Kidney capillary endothelial cell (primary cell): ENCODE data around the gene CCDC146.
"Not testable (repeated sequence)": the region's sequence is repeated elsewhere in the genome, so short reads cannot be mapped to it uniquely, and the experiment has no call there.

Experiments
- DNase-seq: peaks from one replicate; pipeline ENCODE4 v3.0.0-alpha.2; 2018; ENCODE audit warnings: low spot score

Gene CCDC146

DNA sequence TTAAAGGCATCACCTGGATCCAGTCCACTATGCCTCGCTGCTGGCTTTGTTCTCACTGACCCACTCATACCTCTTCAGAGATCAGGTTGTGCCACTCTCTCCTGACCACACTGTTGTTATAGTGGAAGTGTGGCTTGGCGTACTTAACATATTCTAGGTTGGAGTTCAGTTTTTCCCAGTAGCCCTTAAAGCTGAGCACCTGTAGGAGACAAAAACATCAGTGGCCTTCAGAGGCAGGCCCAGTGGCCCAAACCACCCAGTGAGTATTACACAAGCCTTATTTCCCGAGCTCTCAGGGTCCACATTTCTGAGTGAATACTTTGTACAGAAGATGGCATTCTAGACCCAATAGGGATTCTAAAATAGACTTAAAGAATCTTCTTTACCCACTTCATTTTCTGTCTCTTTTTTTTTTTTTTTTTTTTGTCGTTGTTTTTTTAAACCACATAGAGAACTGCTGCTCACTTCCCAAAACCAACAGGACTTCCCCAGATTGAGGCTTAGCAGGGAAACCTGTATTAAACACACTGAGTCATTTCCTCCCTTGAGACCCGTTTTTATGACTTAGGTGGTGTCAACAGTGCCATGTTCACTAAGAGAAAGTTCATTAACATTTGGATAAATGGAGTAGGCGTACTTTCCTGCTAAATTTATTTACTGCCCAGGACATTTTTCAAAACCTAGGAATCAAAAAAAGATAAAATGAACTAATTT lies 207.9 kb downstream of the CCDC146 start:
- peak; percentile 71 for DNase-seq

DNA sequence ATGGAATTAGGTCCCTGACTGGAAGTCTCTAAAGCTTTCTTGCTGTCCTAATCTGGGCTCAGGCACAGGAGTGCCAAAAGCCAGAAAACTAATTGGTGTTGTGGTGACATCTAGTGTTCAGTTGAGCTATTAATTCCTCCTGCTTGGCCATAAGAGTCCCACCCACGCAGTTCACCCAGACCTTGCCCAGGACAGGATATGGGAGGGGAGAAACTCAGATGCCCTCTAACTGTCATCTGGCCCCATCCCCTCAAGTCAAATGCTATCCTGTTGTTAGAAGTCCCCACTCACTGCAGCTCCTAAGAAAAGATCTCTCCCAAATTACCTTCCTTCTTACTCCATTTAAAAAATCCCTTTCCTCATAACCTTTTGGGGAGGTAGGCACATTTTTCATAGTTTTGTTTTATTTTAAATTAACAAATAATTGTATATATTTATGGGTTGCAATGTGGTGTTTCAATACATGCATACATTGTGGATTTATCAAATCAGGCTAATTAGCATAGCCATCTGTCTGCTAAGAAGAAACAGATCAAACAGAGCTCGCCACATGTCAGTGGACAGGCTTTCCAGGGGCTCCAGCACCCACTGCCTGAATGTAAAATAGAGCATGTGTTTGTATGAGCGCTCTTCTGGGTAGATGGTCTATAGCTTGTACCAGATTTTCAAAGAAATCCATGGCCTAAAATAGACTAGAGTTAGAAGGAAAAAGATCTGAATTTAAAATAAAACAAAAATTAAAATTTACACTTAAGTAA lies 209.7 kb downstream of the CCDC146 start:
- peak; percentile 87 for DNase-seq

DNA sequence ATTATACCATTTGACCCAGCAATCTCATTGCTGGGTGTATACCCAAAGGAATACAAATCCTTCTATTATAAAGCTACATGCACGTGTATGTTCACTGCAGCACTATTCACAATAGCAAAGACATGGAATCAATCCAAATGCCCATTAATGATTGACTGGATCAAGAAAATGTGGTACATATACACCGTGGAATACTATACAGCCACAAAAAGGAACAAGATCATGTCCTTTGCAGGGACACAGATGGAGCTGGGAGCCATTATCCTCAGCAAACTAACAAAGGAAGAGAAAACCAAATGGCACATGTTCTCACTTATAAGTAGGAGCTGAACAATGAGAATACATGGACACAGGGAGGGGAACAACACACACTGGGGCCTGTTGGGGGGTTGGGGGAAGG lies 211.6 kb downstream of the CCDC146 start:
- not testable (repeated sequence) for DNase-seq

DNA sequence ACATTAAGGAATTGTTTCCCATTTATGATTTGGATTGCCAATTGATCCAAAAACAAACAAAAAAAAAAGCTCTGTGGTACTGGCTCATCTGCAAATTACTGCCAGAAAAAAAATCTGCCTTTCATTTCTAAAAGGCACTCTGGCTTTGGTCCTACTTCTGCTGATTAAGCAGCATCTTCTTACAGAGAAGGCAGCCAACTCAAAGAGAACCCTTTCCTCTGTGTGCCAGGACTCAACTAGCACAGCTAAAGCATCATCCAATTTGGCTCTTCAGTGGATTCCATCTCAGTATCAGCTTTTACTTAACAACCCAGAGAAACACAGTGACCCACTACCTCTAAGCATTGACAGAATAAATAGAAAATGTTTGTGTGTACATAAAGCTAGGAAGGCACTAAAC lies 213.2 kb downstream of the CCDC146 start:
- no peak for DNase-seq

DNA sequence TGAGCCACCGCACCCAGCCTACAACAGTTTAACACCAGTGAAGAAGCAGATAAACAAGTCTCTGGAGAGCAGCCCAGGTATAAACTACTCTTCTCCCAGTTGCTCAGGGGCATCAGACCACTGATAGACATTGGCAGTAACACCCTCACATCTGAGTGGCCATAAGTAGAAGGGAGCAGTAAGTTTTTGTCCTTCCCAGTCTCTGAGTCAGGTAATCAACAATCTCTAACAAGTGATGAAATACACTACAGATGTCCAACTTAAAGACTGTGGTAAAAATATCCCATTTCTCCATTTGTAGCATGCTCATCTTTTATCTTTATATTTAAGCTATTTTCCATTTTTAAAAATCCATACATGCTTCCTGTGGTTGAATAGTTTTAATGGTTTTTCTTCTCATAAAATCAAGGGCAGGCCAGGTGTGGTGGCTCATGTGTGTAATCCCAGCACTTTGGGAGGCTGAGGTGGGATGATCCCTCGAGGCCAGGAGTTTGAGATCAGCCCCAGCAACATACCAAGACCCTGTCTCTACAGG lies 215.1 kb downstream of the CCDC146 start:
- no peak for DNase-seq

DNA sequence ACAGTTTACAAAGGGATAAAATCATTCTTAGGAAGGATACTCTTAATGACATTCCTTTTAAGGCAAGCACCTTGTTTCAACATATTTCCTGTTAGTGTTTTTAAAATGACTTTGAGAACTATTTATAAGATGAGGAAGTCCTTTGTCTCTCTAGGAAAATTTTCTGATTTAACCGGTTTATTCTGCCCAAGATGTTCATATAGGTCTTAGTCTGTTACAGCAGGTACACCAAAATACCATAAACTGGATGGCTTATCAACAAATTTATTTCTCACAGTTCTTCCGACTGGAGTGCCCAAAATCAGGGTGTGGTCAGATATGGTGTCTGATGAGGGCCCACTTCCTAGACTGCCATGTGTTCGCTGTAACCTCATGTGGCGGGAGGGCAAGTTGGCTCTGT lies 215.8 kb downstream of the CCDC146 start:
- no peak for DNase-seq

DNA sequence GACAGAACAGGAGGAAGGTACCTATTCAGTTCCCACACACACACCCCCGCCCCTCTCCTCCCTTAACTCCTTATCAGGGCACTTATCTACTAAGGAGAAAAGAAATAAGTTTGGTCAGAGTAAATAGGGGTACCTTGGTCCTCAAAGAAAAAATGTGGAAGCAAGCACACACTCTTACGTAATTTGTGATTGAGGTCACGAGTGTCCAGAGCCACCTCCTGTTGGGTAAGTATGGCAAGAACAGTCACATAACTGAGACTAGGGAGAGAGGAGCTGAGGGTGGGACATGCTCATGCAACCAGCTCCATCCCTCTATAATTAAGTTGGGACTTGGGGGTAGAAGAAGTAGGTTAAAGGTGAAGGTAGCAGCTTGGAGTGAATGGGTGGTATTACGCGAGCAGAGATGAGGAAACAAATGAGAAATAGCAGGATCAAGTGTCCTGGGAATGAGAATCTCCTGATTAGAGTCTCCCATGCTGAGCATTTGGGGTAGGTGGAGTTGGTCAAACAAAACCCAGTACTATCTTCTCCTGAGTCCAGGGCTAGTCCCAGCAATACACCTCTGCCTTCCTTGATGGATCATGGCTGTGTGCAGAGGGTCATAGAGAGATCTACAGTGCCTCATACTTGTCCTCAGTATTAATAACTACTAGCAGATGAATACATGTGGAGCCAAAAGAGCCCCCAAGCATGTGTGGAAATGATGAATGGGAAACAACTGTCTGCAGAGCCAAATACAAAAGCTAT lies 216.6 kb downstream of the CCDC146 start:
- DNase-seq: no peak

DNA sequence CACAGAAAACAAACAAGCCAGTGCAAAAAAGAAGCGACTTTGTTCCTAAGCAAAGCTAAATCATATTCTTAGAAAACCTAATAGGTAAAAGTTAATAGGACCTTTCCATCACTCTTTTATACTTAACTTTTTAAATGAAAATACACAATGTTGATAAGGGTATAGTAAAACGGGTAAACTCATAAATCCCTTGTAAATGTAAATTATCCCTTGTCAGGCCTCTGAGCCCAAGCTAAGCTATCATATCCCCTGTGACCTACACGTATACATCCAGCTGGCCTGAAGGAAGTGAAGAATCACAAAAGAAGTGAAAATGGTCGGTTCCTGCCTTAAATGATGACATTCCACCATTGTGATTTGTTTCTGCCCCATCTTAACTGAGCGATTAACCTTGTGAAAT lies 217.3 kb downstream of the CCDC146 start:
- no peak for DNase-seq
